GM19351 (cell line): ENCODE results near the gene TRPM6.
A peak's percentile ranks its signal among the peaks of the same experiment; 100 is the strongest.

Experiments used
- ATAC-seq: cut with Tn5 transposase; IDR thresholded peaks from one replicate; pipeline ENCODE4 v1.9.1; 2021; ENCODE audit warnings: mild to moderate bottlenecking, moderate library complexity; ENCODE audit not compliant: unreplicated experiment

Gene TRPM6

DNA sequence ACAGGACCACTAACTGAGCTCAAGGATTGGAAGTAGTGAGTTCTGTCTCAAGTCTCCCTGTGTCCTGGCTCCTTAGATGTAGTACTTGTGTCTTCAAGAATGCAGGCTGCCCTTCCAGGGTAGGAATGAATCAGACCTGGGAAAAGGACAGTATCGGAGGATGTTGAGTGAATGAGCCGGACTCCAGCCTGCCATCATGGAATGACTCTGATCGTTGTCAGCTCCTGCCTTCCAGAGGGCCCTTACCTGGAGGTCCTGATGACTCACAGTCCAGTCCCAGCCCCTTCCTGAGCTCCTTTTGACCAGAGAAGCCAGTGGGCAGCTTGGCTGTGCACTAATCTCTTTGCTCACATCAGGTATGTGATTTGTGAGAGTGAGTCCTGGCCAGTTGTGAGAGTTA, 161.1 kb downstream of the TRPM6 start:
- ATAC-seq: no peak

DNA sequence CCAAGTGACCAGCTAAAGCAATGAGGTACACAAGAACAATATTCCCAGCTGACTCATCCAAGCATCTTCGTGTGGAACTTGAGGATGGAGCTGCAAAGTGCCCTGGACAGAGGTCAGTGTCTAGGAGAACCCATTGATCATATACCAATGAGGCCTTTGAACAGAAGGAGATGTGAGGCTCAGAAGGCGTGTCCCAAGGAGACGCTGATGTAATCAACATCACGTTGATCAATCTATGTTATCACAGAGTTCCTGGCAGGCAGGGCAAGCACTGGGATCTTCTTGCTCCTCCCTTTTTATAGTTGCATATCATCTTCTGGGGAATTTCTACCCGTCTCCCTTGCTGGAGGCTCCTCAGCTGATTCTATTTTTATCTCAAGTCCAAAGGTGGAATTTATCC, 163.4 kb downstream of the TRPM6 start:
- no peak for ATAC-seq

DNA sequence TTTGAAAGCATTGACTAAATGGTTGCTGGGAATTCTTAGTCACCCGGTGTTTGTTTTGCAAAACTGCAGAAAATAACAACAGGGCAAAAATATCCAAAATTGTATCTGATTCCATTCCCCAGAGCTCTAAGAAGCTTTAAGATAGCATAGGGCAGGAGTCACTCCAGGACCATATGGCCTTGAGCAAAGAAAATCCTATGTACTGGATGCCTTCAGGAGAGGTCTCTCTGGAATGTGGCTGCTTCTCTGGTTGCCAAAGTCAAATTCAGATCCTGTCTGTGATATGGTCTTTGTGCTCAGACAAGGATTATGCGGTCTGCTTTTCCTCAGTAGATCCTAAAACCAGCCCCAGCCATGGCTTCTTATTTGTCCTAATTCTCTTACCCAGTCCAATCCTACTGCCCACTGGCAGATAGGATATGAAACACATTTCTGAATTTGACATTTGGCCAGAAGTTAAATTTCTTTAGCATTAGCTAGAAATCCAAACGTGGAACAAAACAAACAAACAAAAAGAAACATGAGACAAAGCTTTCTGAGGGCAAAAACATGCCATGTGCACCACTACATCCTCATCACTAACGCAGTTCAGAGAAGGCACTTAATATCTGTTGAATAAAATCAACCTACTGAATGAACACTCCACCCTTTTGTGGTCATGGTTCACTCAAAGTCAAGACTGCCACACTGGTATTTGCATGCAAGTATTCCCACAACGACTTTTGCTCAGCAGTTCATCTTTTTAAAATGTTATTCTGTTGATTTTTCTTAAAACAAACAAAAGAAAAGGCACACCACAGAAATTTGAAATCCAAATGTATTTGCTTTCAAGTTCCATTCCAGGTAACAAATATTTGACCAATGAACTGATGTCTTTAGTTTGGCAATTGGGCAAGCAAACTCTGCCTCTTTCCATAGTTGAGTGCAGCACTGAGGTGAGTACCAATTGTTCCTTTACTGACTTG, 165.7 kb downstream of the TRPM6 start:
- ATAC-seq: no peak

DNA sequence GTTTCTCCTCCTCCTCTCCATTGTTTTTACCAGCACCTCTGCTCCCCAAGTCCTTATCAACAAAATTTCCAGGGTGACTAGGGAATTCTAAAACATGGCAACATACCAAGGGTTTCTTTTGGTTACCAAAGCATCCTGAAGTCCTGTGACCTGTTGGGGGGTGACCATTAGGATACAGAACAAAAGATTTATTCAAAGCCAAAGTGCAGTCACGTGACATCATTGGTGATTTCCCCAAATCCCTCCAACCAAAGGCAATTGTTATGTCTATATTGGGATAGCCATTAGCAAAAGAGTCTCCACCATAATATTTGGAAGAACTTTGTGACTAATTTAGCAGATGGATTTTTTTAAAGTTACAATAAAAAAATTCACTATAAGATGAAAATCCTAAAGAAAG, 168.4 kb downstream of the TRPM6 start:
- no peak for ATAC-seq

DNA sequence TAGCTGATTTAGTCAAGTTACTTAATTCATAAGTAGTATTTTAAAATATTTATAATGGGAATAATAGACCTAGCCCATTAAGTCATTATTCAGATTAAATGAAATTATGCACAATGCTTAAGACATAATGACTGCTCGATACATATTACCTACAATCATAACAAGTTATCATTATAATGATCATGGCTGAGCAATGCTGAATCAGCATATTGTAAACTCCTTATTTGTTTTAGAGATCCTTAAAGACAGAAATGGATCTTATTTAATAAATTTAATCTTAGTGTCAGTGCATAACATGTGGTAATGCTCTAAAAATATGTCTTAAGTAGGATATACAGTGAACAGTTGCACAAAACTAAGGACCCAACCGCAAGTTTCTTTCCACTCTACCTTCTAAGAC, 169.0 kb downstream of the TRPM6 start:
- ATAC-seq: no peak

DNA sequence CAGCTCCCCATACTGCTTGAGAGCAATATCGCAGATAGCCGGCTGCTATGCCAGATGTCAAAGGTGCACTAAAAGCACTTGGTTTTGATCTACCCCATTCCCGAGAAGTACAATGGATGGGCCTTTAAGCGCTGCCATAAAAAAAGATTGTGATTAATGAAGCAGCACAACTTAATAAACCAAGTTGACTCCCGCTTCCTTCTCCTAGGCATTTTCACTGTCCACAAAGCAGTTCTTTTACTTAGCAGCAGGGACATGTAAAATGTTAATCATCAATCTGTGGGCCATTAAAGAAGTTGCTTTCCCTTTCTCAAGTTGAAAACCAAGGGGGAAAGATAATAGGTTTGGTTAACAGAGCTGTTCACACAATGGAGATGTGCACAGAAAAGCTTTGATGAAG, 176.4 kb downstream of the TRPM6 start:
- no peak for ATAC-seq

DNA sequence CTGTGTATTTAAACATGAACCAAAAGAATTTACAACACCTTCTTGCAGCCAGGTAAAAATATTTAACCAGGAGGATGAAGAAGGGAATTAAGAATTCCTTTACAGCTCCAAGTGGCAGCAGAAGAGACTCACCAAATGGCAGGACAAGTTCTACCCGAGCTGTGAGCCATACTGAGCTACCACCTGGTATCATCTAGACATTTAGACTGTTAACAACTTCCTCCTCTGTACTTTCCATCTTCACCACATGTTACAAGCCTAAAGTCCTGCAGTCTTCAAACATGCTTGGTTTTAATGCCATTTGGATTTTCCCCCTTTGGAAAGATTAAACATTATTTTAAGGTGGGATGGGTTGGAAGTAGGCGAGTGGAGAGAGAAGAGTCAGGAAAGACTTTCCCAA, 190.2 kb downstream of the TRPM6 start:
- peak; percentile 76 for ATAC-seq

DNA sequence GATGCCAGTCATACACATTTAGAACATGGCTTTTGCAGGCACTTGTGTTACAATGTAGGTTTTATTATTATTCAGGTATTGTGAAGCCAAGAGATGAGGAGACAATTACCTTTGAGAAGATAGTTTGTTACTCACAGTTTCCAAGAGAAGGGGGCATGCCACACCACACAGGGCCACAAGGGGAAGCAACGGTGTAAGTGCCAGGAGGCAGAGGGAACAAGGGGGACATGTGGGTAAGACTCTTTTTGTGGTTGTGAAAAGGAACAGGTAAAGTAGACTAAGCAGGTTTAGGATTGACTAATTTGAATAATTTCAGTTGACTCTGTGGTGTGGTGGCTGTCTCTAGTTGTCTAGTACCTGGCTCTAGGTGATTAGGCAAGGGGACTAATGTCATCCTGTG, 191.2 kb downstream of the TRPM6 start:
- peak; percentile 56 for ATAC-seq

DNA sequence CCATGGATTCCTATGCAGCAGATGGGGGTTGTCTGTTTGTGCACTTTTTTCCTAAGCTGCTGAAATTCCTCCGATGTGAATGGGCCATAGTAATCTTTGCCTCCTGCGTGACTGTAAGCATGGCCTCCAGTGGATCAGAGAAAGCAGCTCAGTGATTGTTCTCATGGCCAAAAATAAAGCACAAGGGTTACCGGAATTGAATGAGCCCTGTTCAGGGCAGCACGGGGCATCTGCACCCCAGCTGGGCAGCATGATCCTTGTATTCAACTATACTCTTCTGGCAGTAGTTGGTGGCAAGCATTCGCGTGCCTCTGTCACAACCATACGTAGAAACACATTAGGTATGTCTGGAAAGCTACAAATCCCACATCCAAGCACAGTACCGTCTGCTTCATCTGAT, 196.7 kb downstream of the TRPM6 start:
- ATAC-seq: no peak

DNA sequence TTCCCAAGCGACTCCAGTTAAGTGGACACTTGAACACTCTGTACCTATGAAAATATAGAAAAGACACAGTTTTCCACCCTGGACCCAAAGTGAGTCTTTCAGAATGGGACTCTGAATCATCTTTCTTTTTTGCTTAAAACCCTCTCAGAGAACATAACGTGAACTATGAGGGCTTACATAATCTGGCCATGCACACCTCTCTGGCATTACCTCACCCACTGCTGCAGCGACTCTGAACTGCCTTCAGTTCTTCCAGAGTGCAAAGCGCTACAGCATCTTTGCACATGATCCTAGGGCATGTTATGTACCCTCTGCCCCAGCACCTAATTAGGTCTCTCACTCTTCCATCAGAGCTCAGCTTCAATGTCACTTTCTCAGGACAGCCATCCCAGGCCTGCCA, 204.4 kb downstream of the TRPM6 start:
- no peak for ATAC-seq

DNA sequence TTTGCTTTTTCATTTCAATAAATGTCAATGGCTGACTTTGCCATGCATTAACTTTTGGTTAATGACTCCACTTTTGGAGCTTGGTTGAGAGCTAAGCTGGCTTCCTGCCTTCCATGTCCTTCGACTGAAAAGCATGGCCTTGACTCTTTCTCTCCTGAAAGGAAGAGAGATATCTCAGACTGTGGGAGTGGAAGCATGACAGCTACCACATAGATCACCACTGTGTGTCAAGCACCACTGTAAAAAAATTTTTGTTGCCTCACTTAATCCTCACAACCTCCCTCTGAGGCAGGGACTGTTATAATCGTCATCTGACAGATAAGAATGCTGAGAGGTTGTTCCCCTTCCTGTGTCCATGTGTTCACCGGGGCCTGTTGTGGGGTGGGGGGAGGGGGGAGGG, 205.8 kb downstream of the TRPM6 start:
- ATAC-seq: no peak

DNA sequence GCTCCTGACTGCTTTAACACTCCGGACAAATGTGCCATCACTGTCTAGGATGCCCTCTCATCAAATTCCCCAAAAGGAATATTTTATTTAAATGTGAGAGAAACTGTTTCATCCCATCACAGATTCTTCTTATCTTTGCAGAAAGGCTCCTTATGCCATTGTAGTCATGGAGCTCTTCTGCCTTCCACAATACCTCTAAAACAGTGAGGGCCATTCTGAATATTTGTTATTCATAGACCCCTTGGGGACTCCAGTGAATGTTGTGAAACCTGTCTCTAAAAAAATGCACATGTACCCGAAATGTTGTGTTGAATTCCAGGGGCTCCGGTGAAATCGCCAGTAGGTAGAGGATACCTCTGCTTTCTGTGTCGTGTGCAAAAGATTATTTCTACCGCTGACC, 213.6 kb downstream of the TRPM6 start:
- ATAC-seq: no peak
